ENCODE data around the gene FEM1B. TPM values are rescaled to one million over a fixed set of nuclear protein-coding genes. Genes with fewer than 3 reads are reported as not detected.

FEM1B gene
- total RNA-seq, 5 donors from 2014 or later (not counting 1 experiment from before 2014, with no cell fraction given), result 36.9 to 75.8 (median 55.3) TPM

- H3K36me3 ChIP-seq (ENCODE audit: control insufficient read depth in 2 of 2, extremely low read depth in 1 of 2, insufficient read depth in 1 of 2, low read length in 1 of 2), result no peaks in the 10 kb centered on the region
- peaks cover 2% of the 10 kb centered on the region in 2 experiments for H3K4me1 ChIP-seq (ENCODE audit: control insufficient read depth in 1 of 2, extremely low read depth in 1 of 2, insufficient read depth in 2 of 2, low read length in 2 of 2)
- ChIA-PET CTCF (interaction anchor here (0.6 to 0.8 kb wide), 2 partner anchors 14 to 16 kb away, joined by 3 to 4 read pairs; no protein-coding TSS in a partner anchor), POLR2A (no interaction called here)
- no peaks in the 10 kb centered on the region for H3K9me3 ChIP-seq
- Mint-ChIP-seq H3K9me3 (no peaks in the 10 kb centered on the region), H3K27ac (no peak overlapping the region), H3K4me1 (peaks cover 1 to 6% (median 4%) of the 10 kb centered on the region in 3 donors), H3K4me3 (no peak overlapping the region), H3K27me3 (peaks cover 14 to 16% of the 10 kb centered on the region in 2 donors), H3K36me3 (no peaks in the 10 kb centered on the region)
- DNase-seq (no peak), ATAC-seq (replicated peaks in 1 of 4) (no peak)
- peaks cover 2 to 7% of the 10 kb centered on the region in 2 experiments for H3K27me3 ChIP-seq (replicated peaks in 1 of 2; ENCODE audit: control insufficient read depth in 2 of 2, extremely low read depth in 1 of 2, insufficient read depth in 2 of 2, low read length in 1 of 2)
- H3K4me3 ChIP-seq (ENCODE audit: control insufficient read depth in 1 of 2, extremely low read depth in 1 of 2, low read length in 1 of 2), result no peak overlapping the region
- H3K27ac ChIP-seq (ENCODE audit: low read length), result no peak overlapping the region
- WGBS (ENCODE audit: insufficient coverage), result no CpG with 5 or more reads among the region's 2 CpGs
Observed at GRCh38 chr15:68264282-68264681, 13.3 kb upstream of the FEM1B start.

GRCh38 chr15:68265081-68265480, 12.5 kb upstream of the FEM1B start:
- H3K9me3 Mint-ChIP-seq, result no peaks in the 10 kb centered on the region
- Histone ChIP-seq H3K9me3 (no peaks in the 10 kb centered on the region), H3K27ac (ENCODE audit: low read length) (no peak overlapping the region), H3K4me1 (ENCODE audit: control insufficient read depth in 1 of 2, extremely low read depth in 1 of 2, insufficient read depth in 2 of 2, low read length in 2 of 2) (no peaks in the 10 kb centered on the region), H3K4me3 (ENCODE audit: control insufficient read depth in 1 of 2, extremely low read depth in 1 of 2, low read length in 1 of 2) (no peak overlapping the region), H3K27me3 (replicated peaks in 1 of 2; ENCODE audit: control insufficient read depth in 2 of 2, extremely low read depth in 1 of 2, insufficient read depth in 2 of 2, low read length in 1 of 2) (peaks cover 2 to 6% of the 10 kb centered on the region in 2 experiments), H3K36me3 (ENCODE audit: control insufficient read depth in 2 of 2, extremely low read depth in 1 of 2, insufficient read depth in 1 of 2, low read length in 1 of 2) (no peaks in the 10 kb centered on the region)
- H3K4me1 Mint-ChIP-seq, result no peaks in the 10 kb centered on the region
- ATAC-seq (replicated peaks in 1 of 4), result no peak
- H3K27me3 Mint-ChIP-seq, result peaks cover 14 to 16% of the 10 kb centered on the region in 2 donors
- H3K4me3 Mint-ChIP-seq, result no peak overlapping the region
- WGBS (ENCODE audit: insufficient coverage), result no CpG with 5 or more reads among the region's 4 CpGs
- CTCF ChIA-PET, result no interaction called here
- no peak for DNase-seq
- H3K27ac Mint-ChIP-seq, result no peak overlapping the region
- POLR2A ChIA-PET, result no interaction called here
- H3K36me3 Mint-ChIP-seq, result no peaks in the 10 kb centered on the region

- Mint-ChIP-seq H3K4me3 (no peak overlapping the region), H3K36me3 (no peaks in the 10 kb centered on the region), H3K9me3 (no peaks in the 10 kb centered on the region), H3K4me1 (no peaks in the 10 kb centered on the region), H3K27me3 (peaks cover 14 to 16% of the 10 kb centered on the region in 2 donors), H3K27ac (no peak overlapping the region)
- no peaks in the 10 kb centered on the region for H3K9me3 ChIP-seq
- ATAC-seq (replicated peaks in 1 of 4), result no peak
- H3K4me1 ChIP-seq (ENCODE audit: control insufficient read depth in 1 of 2, extremely low read depth in 1 of 2, insufficient read depth in 2 of 2, low read length in 2 of 2), result no peaks in the 10 kb centered on the region
- peaks cover 2 to 5% of the 10 kb centered on the region in 2 experiments for H3K27me3 ChIP-seq (replicated peaks in 1 of 2; ENCODE audit: control insufficient read depth in 2 of 2, extremely low read depth in 1 of 2, insufficient read depth in 2 of 2, low read length in 1 of 2)
- no peak for DNase-seq
- no peaks in the 10 kb centered on the region for H3K36me3 ChIP-seq (ENCODE audit: control insufficient read depth in 2 of 2, extremely low read depth in 1 of 2, insufficient read depth in 1 of 2, low read length in 1 of 2)
- WGBS (ENCODE audit: insufficient coverage), result 85% methylated on average over 2 of the region's 3 CpGs
- H3K4me3 ChIP-seq (ENCODE audit: control insufficient read depth in 1 of 2, extremely low read depth in 1 of 2, low read length in 1 of 2), result no peak overlapping the region
- ChIA-PET POLR2A (interaction anchor here in 1 of 2 donors (0.6 kb wide), 1 partner anchor 17 kb away, joined by 5 read pairs; no protein-coding TSS in a partner anchor), CTCF (no interaction called here)
- no peak overlapping the region for H3K27ac ChIP-seq (ENCODE audit: low read length)
Observed at GRCh38 chr15:68265674-68266073, 11.9 kb upstream of the FEM1B start.

GRCh38 chr15:68268405-68268804, 9.1 kb upstream of the FEM1B start:
- WGBS (ENCODE audit: insufficient coverage), result no CpG with 5 or more reads among the region's 3 CpGs
- H3K9me3 ChIP-seq, result no peaks in the 10 kb centered on the region
- Mint-ChIP-seq H3K36me3 (no peaks in the 10 kb centered on the region), H3K9me3 (no peaks in the 10 kb centered on the region), H3K27me3 (peaks cover 12 to 14% of the 10 kb centered on the region in 2 donors), H3K4me1 (no peaks in the 10 kb centered on the region), H3K27ac (no peak overlapping the region), H3K4me3 (no peak overlapping the region)
- H3K4me1 ChIP-seq (ENCODE audit: control insufficient read depth in 1 of 2, extremely low read depth in 1 of 2, insufficient read depth in 2 of 2, low read length in 2 of 2), result no peaks in the 10 kb centered on the region
- ChIA-PET CTCF (no interaction called here), POLR2A (no interaction called here)
- no peak for ATAC-seq (replicated peaks in 1 of 4)
- peaks cover 2 to 5% of the 10 kb centered on the region in 2 experiments for H3K27me3 ChIP-seq (replicated peaks in 1 of 2; ENCODE audit: control insufficient read depth in 2 of 2, extremely low read depth in 1 of 2, insufficient read depth in 2 of 2, low read length in 1 of 2)
- no peak for DNase-seq
- no peak overlapping the region for H3K27ac ChIP-seq (ENCODE audit: low read length)
- H3K4me3 ChIP-seq (ENCODE audit: control insufficient read depth in 1 of 2, extremely low read depth in 1 of 2, low read length in 1 of 2), result no peak overlapping the region
- H3K36me3 ChIP-seq (ENCODE audit: control insufficient read depth in 2 of 2, extremely low read depth in 1 of 2, insufficient read depth in 1 of 2, low read length in 1 of 2), result no peaks in the 10 kb centered on the region

- DNase-seq (no peak), ATAC-seq (replicated peaks in 1 of 4) (no peak)
- H3K27ac Mint-ChIP-seq, result no peak overlapping the region
- H3K27me3 Mint-ChIP-seq, result no peaks in the 10 kb centered on the region
- no peak overlapping the region for H3K4me3 ChIP-seq (ENCODE audit: control insufficient read depth in 1 of 2, extremely low read depth in 1 of 2, low read length in 1 of 2)
- H3K4me3 Mint-ChIP-seq, result no peak overlapping the region
- H3K4me1 ChIP-seq (ENCODE audit: control insufficient read depth in 1 of 2, extremely low read depth in 1 of 2, insufficient read depth in 2 of 2, low read length in 2 of 2), result peaks cover 0 to 5% of the 10 kb centered on the region in 2 experiments
- H3K36me3 ChIP-seq (ENCODE audit: control insufficient read depth in 2 of 2, extremely low read depth in 1 of 2, insufficient read depth in 1 of 2, low read length in 1 of 2), result no peaks in the 10 kb centered on the region
- POLR2A ChIA-PET, result no interaction called here
- peaks cover 7 to 12% (median 9%) of the 10 kb centered on the region in 3 donors for H3K4me1 Mint-ChIP-seq
- peaks cover 2 to 4% of the 10 kb centered on the region in 2 experiments for H3K27me3 ChIP-seq (replicated peaks in 1 of 2; ENCODE audit: control insufficient read depth in 2 of 2, extremely low read depth in 1 of 2, insufficient read depth in 2 of 2, low read length in 1 of 2)
- CTCF ChIA-PET, result no interaction called here
- H3K27ac ChIP-seq (ENCODE audit: low read length), result no peak overlapping the region
- H3K9me3 ChIP-seq, result no peaks in the 10 kb centered on the region
- WGBS (ENCODE audit: insufficient coverage), result 73% methylated on average over 5 of the region's 11 CpGs
- H3K36me3 Mint-ChIP-seq, result no peaks in the 10 kb centered on the region
- H3K9me3 Mint-ChIP-seq, result no peaks in the 10 kb centered on the region
Observed at GRCh38 chr15:68271854-68272471, 5.6 kb upstream of the FEM1B start.

- H3K9me3 Mint-ChIP-seq, result no peaks in the 10 kb centered on the region
- ChIA-PET POLR2A (no interaction called here), CTCF (no interaction called here)
- no peaks in the 10 kb centered on the region for H3K36me3 ChIP-seq (ENCODE audit: control insufficient read depth in 2 of 2, extremely low read depth in 1 of 2, insufficient read depth in 1 of 2, low read length in 1 of 2)
- no peaks in the 10 kb centered on the region for H3K9me3 ChIP-seq
- H3K27me3 ChIP-seq (replicated peaks in 1 of 2; ENCODE audit: control insufficient read depth in 2 of 2, extremely low read depth in 1 of 2, insufficient read depth in 2 of 2, low read length in 1 of 2), result no peaks in the 10 kb centered on the region
- no peak overlapping the region for H3K4me3 ChIP-seq (ENCODE audit: control insufficient read depth in 1 of 2, extremely low read depth in 1 of 2, low read length in 1 of 2)
- peaks cover 0 to 10% of the 10 kb centered on the region in 2 experiments for H3K4me1 ChIP-seq (ENCODE audit: control insufficient read depth in 1 of 2, extremely low read depth in 1 of 2, insufficient read depth in 2 of 2, low read length in 2 of 2)
- ATAC-seq (replicated peaks in 1 of 4) (no peak), DNase-seq (no peak)
- no peak overlapping the region for H3K27ac Mint-ChIP-seq
- H3K27me3 Mint-ChIP-seq, result no peaks in the 10 kb centered on the region
- no peak overlapping the region for H3K4me3 Mint-ChIP-seq
- H3K27ac ChIP-seq (ENCODE audit: low read length), result no peak overlapping the region
- 100% methylated on average over 1 of the region's 1 CpG for WGBS (ENCODE audit: insufficient coverage)
- H3K36me3 Mint-ChIP-seq, result no peaks in the 10 kb centered on the region
- H3K4me1 Mint-ChIP-seq, result peaks cover 12 to 17% (median 15%) of the 10 kb centered on the region in 3 donors
Observed at GRCh38 chr15:68272721-68273271, 4.7 kb upstream of the FEM1B start.

Data from T-cell (primary cell).